ENCODE measurements around the gene PDE7B. TPM values are rescaled to one million over a fixed set of nuclear protein-coding genes. Genes with fewer than 3 reads are reported as not detected.

The PDE7B gene
- total RNA-seq, 1 donor from 2014 or later = 3.9 TPM

- Mint-ChIP-seq H3K9me3 (ENCODE audit: unreplicated experiment) (no peaks in the 10 kb centered on the region), H3K27me3 (ENCODE audit: unreplicated experiment) (no peaks in the 10 kb centered on the region), H3K4me1 (ENCODE audit: unreplicated experiment) (peaks cover 13% of the 10 kb centered on the region), H3K27ac (ENCODE audit: unreplicated experiment) (no peak overlapping the region), H3K36me3 (ENCODE audit: unreplicated experiment) (peaks cover 6% of the 10 kb centered on the region), H3K4me3 (ENCODE audit: unreplicated experiment) (no peak overlapping the region)
- DNase-seq (ENCODE audit: extremely low spot score, unreplicated experiment) = no peak
- peak; percentile 43 for TF ChIP-seq CTCF (IDR thresholded peaks at IDR 0.05)
These were observed 58.4 kb downstream of the PDE7B start for GRCh38 chr6:135909737-135910387.

GRCh38 chr6:135910790-135911618 lies 59.5 kb downstream of the PDE7B start:
- no peak for DNase-seq (ENCODE audit: extremely low spot score, unreplicated experiment)
- Mint-ChIP-seq H3K27me3 (ENCODE audit: unreplicated experiment) (no peaks in the 10 kb centered on the region), H3K9me3 (ENCODE audit: unreplicated experiment) (no peaks in the 10 kb centered on the region), H3K27ac (ENCODE audit: unreplicated experiment) (no peak overlapping the region), H3K4me3 (ENCODE audit: unreplicated experiment) (no peak overlapping the region), H3K36me3 (ENCODE audit: unreplicated experiment) (peaks cover 6% of the 10 kb centered on the region), H3K4me1 (ENCODE audit: unreplicated experiment) (peaks cover 13% of the 10 kb centered on the region)
- no peak for TF ChIP-seq CTCF (IDR thresholded peaks at IDR 0.05)

- no peak for TF ChIP-seq CTCF (IDR thresholded peaks at IDR 0.05)
- no peaks in the 10 kb centered on the region for H3K27me3 Mint-ChIP-seq (ENCODE audit: unreplicated experiment)
- no peak for DNase-seq (ENCODE audit: extremely low spot score, unreplicated experiment)
- no peak overlapping the region for H3K4me3 Mint-ChIP-seq (ENCODE audit: unreplicated experiment)
- peaks cover 6% of the 10 kb centered on the region for H3K36me3 Mint-ChIP-seq (ENCODE audit: unreplicated experiment)
- H3K9me3 Mint-ChIP-seq (ENCODE audit: unreplicated experiment) = no peaks in the 10 kb centered on the region
- no peak overlapping the region for H3K27ac Mint-ChIP-seq (ENCODE audit: unreplicated experiment)
- peaks cover 3% of the 10 kb centered on the region for H3K4me1 Mint-ChIP-seq (ENCODE audit: unreplicated experiment)
These were observed 62.3 kb downstream of the PDE7B start for GRCh38 chr6:135913785-135914184.

- H3K4me3 Mint-ChIP-seq (ENCODE audit: unreplicated experiment) = no peak overlapping the region
- no peaks in the 10 kb centered on the region for H3K36me3 Mint-ChIP-seq (ENCODE audit: unreplicated experiment)
- H3K9me3 Mint-ChIP-seq (ENCODE audit: unreplicated experiment) = no peaks in the 10 kb centered on the region
- TF ChIP-seq CTCF (IDR thresholded peaks at IDR 0.05) = no peak
- H3K4me1 Mint-ChIP-seq (ENCODE audit: unreplicated experiment) = peaks cover 33% of the 10 kb centered on the region
- no peaks in the 10 kb centered on the region for H3K27me3 Mint-ChIP-seq (ENCODE audit: unreplicated experiment)
- H3K27ac Mint-ChIP-seq (ENCODE audit: unreplicated experiment) = no peak overlapping the region
- DNase-seq (ENCODE audit: extremely low spot score, unreplicated experiment) = no peak
These were observed 67.5 kb downstream of the PDE7B start for GRCh38 chr6:135919026-135919425.

GRCh38 chr6:135920689-135921088 lies 69.2 kb downstream of the PDE7B start:
- no peak for TF ChIP-seq CTCF (IDR thresholded peaks at IDR 0.05)
- Mint-ChIP-seq H3K9me3 (ENCODE audit: unreplicated experiment) (no peaks in the 10 kb centered on the region), H3K4me1 (ENCODE audit: unreplicated experiment) (peaks cover 33% of the 10 kb centered on the region), H3K27me3 (ENCODE audit: unreplicated experiment) (no peaks in the 10 kb centered on the region), H3K36me3 (ENCODE audit: unreplicated experiment) (no peaks in the 10 kb centered on the region), H3K4me3 (ENCODE audit: unreplicated experiment) (no peak overlapping the region), H3K27ac (ENCODE audit: unreplicated experiment) (peak overlapping the region; percentile 44)
- no peak for DNase-seq (ENCODE audit: extremely low spot score, unreplicated experiment)

Measured in osteocyte (in vitro differentiated cells).